K562 (cell line): ENCODE results near the gene DPY19L1. TPM values are rescaled to one million over a fixed set of nuclear protein-coding genes. Genes with fewer than 3 reads are reported as not detected.

Experiments used
- ATF3 ChIP-seq, 2 experiments: fragments of 450-650 bp in 1 of 2; sonication (generic) in 1 of 2; formaldehyde crosslinking in 1 of 2; IDR thresholded peaks in 1 of 2; conservative IDR thresholded peaks in 1 of 2; 2 replicates each; pipeline versions ENCODE4 v1.6.1 to v1.8.1; 2016 to 2023; ENCODE audit warnings: mild to moderate bottlenecking in 2 of 2, moderate library complexity in 2 of 2, inconsistent platforms in 1 of 2, missing genetic modification reagents in 1 of 2
- ATF4 ChIP-seq: fragments of 450-650 bp; formaldehyde crosslinking; IDR thresholded peaks from 2 replicates; pipeline ENCODE4 v1.4.0; 2022; ENCODE audit warnings: mild to moderate bottlenecking, moderate library complexity
- CC2D1A ChIP-seq: fragments of 450-650 bp; IDR thresholded peaks from 2 replicates; pipeline ENCODE4 v1.6.1; 2017; ENCODE audit warnings: mild to moderate bottlenecking
- CTBP1 ChIP-seq: fragments of 450-650 bp; IDR thresholded peaks from 2 replicates; pipeline ENCODE4 v1.6.1; 2016; ENCODE audit warnings: borderline replicate concordance
- E2F6 ChIP-seq, 2 experiments: IDR thresholded peaks; 2 replicates each; pipeline ENCODE4 v1.6.1; 2011; ENCODE audit warnings: borderline replicate concordance in 1 of 2, control low read depth in 1 of 2, low read depth in 1 of 2, low read length in 1 of 2, mild to moderate bottlenecking in 1 of 2, mixed read lengths in 1 of 2, moderate library complexity in 1 of 2; ENCODE audit not compliant: insufficient read depth in 1 of 2, insufficient read length in 1 of 2, poor library complexity in 1 of 2, severe bottlenecking in 1 of 2; ENCODE audit errors: extremely low read depth in 1 of 2
- GMEB1 ChIP-seq: fragments of 250-450 bp; sonication (Bioruptor Pico); IDR thresholded peaks from 2 replicates; pipeline ENCODE4 v1.4.0; 2020; ENCODE audit warnings: mild to moderate bottlenecking
- MAZ ChIP-seq, 2 experiments: fragments of 450-650 bp in 1 of 2; sonication (generic) in 1 of 2; formaldehyde crosslinking; IDR thresholded peaks in 1 of 2; conservative IDR thresholded peaks in 1 of 2; 2 replicates each; pipeline versions ENCODE4 v1.4.0 to v1.5.0; 2020; ENCODE audit warnings: mild to moderate bottlenecking in 1 of 2, missing genetic modification reagents in 1 of 2
- MEF2A ChIP-seq: IDR thresholded peaks from 2 replicates; pipeline ENCODE4 v1.6.1; 2011; ENCODE audit warnings: low read depth, mild to moderate bottlenecking, low read length, moderate library complexity; ENCODE audit not compliant: control insufficient read depth
- MTF1 ChIP-seq: fragments of 250-450 bp; sonication (Bioruptor Pico); IDR thresholded peaks from 2 replicates; pipeline ENCODE4 v1.9.0; 2021; ENCODE audit warnings: moderate library complexity, mild to moderate bottlenecking, inconsistent platforms, borderline replicate concordance
- NCOA2 ChIP-seq, 2 experiments: fragments of 450-650 bp; IDR thresholded peaks; 2 replicates each; pipeline ENCODE4 v1.6.1; 2018; ENCODE audit warnings: mild to moderate bottlenecking in 2 of 2, moderate library complexity in 1 of 2; ENCODE audit not compliant: partially characterized antibody in 2 of 2
- PCBP1 ChIP-seq: fragments of 200-400 bp; formaldehyde crosslinking; IDR thresholded peaks from 2 replicates; pipeline ENCODE4 v1.6.1; 2018; ENCODE audit warnings: mild to moderate bottlenecking, low read depth, low read length; ENCODE audit not compliant: poor library complexity, severe bottlenecking
- RAD51 ChIP-seq: fragments of 450-650 bp; IDR thresholded peaks from 2 replicates; pipeline ENCODE4 v1.7.1; 2016; ENCODE audit warnings: low read depth, mild to moderate bottlenecking, borderline replicate concordance
- RBFOX2 ChIP-seq: fragments of 200-400 bp; formaldehyde crosslinking; IDR thresholded peaks from 2 replicates; pipeline ENCODE4 v1.6.1; 2017; ENCODE audit warnings: low read depth, mild to moderate bottlenecking, low read length, moderate library complexity
- TFE3 ChIP-seq: fragments of 450-650 bp; formaldehyde crosslinking; IDR thresholded peaks from 2 replicates; pipeline ENCODE4 v1.4.0; 2020; ENCODE audit warnings: mild to moderate bottlenecking, mixed read lengths
- ZNF253 ChIP-seq: fragments of 250-450 bp; sonication (Bioruptor Pico); conservative IDR thresholded peaks from 2 replicates; pipeline ENCODE4 v1.6.1; 2021; ENCODE audit warnings: mild to moderate bottlenecking
- ZNF277 ChIP-seq: fragments of 250-450 bp; sonication (Bioruptor Pico); IDR thresholded peaks from 2 replicates; pipeline ENCODE4 v1.8.0; 2022; ENCODE audit warnings: inconsistent platforms, mild to moderate bottlenecking, moderate library complexity, borderline replicate concordance
- ZNF324 ChIP-seq: fragments of 250-450 bp; sonication (Bioruptor Pico); IDR thresholded peaks from 2 replicates; pipeline ENCODE4 v1.4.0; 2020; ENCODE audit warnings: mild to moderate bottlenecking
- polyA plus RNA-seq, 8 experiments: library from polyadenylated mRNA; depleted of rRNA in 4 of 8; stranded (reverse) in 5 of 8; unstranded in 3 of 8; fragments of >200 nt; fragmentation: Nextera tagmentation in 2 of 8; fragmentation: Illumina TruSeq in 1 of 8; extraction: Ambion mirVana in 2 of 8; extraction: Trizol in 1 of 8; gene quantifications; 2 replicates each; pipeline versions ENCODE4 v1.2.1 to v1.2.3, GENCODE V29; 2011 to 2014; ENCODE audit warnings: inconsistent platforms in 1 of 8, missing spikeins in 1 of 8
- total RNA-seq, 7 experiments: library from RNA; depleted of rRNA in 6 of 7; stranded (reverse); fragments of >200 nt in 6 of 7; fragmentation: Illumina TruSeq in 2 of 7; extraction: Trizol in 2 of 7; gene quantifications; 2 replicates each; pipeline versions ENCODE4 v1.2.1 to v1.2.3, GENCODE V29; 2011 to 2021; ENCODE audit warnings: low replicate concordance in 1 of 7

DPY19L1 gene
- total and polyA plus RNA-seq, 9 of the 15 experiments (the other 6 are each of a cell fraction or from before 2014, with no cell fraction given), result 4.0 to 34.3 (median 22.1) TPM

GRCh38 chr7:35036361-35037171, 719 bp downstream of the DPY19L1 start (continued):
- TF ChIP-seq GMEB1 (no peak), ATF3 (IDR thresholded peaks at IDR 0.05) (no peak), ATF3 (CRISPR knock-in tag; conservative IDR thresholded peaks at IDR 0.05) (no peak), ZNF253 (CRISPR knock-in tag) (no peak), MAZ (CRISPR knock-in tag; conservative IDR thresholded peaks at IDR 0.05 in 1 of 2, IDR thresholded peaks at IDR 0.05 in 1 of 2) (peak in 1 of 2 experiments; percentile 10; a peak in 1 of 4 replicates), ATF4 (CRISPR knock-in tag) (no peak), MEF2A (no peak), TFE3 (no peak), NCOA2 (IDR thresholded peaks at IDR 0.05; ENCODE audit: partially characterized antibody in 2 of 2) (no peak), MTF1 (CRISPR knock-in tag) (no peak), RBFOX2 (peak; percentile 68), ZNF324 (CRISPR knock-in tag) (no peak), ZNF277 (no peak), PCBP1 (peak; percentile 30), CC2D1A (no peak), CTBP1 (peak; percentile 29; the same call in 1 of the 2 replicates), E2F6 (IDR thresholded peaks at IDR 0.05; ENCODE audit: borderline replicate concordance in 1 of 2, extremely low read depth in 1 of 2, insufficient read depth in 1 of 2, insufficient read length in 1 of 2, low read depth in 1 of 2, low read length in 1 of 2, poor library complexity in 1 of 2, severe bottlenecking in 1 of 2) (peak in 1 of 2 experiments; percentile 39), RAD51 (no peak)
